A549 (cell line): ENCODE data around the gene RELL1. TPM values are rescaled to one million over a fixed set of nuclear protein-coding genes. Genes with fewer than 3 reads are reported as not detected.

ENCODE experiments used
- ATAC-seq, 2 experiments: fragments of 200-7000 bp in 1 of 2; fragments of >200 bp in 1 of 2; cut with Nextera tagmentation in 1 of 2; cut with Tn5 transposase in 1 of 2; 3 replicates each; pipeline versions ENCODE4 v1.8.0 to v1.9.1; 2018 to 2020; ENCODE audit warnings: mild to moderate bottlenecking in 1 of 2, moderate library complexity in 1 of 2
- CTCF ChIA-PET: fragments of 300-600 bp; sonication (Branson Sonifier 250); formaldehyde crosslinking; extraction: SDS; loops from one replicate; lab custom pipeline; 2021; ENCODE audit warnings: antibody characterized with exemption, inconsistent platforms; lab: Yijun Ruan, JAX
- POLR2A ChIA-PET: fragments of 350-600 bp; formaldehyde crosslinking; extraction: SDS; loops from one replicate; lab custom pipeline; 2021; ENCODE audit warnings: antibody characterized with exemption, inconsistent platforms; lab: Yijun Ruan, JAX
- DNase-seq, 2 experiments: peaks; one replicate each; pipeline versions ENCODE4 v3.0.0 to v3.0.0-alpha.2; 2011 to 2016; ENCODE audit warnings: low read depth in 1 of 2, low spot score in 1 of 2
- FAIRE-seq: peaks from 2 replicates; lab custom pipeline; 2011; peaks lifted over from hg19 to GRCh38; lab: Jason Lieb, UNC
- H3K27ac ChIP-seq, 2 experiments: fragments of >200 bp; sonication (Bioruptor Twin); formaldehyde crosslinking; 3 replicates each; pipeline ENCODE4 v1.5.1; 2016 to 2017
- H3K4me1 ChIP-seq: fragments of >200 bp; sonication (Bioruptor Twin); formaldehyde crosslinking; 3 replicates; pipeline ENCODE4 v1.6.1; 2016
- H3K4me2 ChIP-seq: fragments of >200 bp; sonication (Bioruptor Twin); formaldehyde crosslinking; 3 replicates; pipeline ENCODE4 v1.6.1; 2016
- H3K4me3 ChIP-seq: fragments of >200 bp; sonication (Bioruptor Twin); formaldehyde crosslinking; 3 replicates; pipeline ENCODE4 v1.5.1; 2016
- H3K9me3 ChIP-seq: fragments of >200 bp; sonication (Bioruptor Twin); formaldehyde crosslinking; 3 replicates; pipeline ENCODE4 v1.6.1; 2016
- CBX8 ChIP-seq: fragments of 200-600 bp; sonication (generic); IDR thresholded peaks from 2 replicates; pipeline ENCODE4 v1.6.1; 2016
- CEBPB ChIP-seq, 2 experiments: fragments of >200 bp in 1 of 2; sonication (Bioruptor Twin) in 1 of 2; formaldehyde crosslinking in 1 of 2; IDR thresholded peaks; 2 replicates each; pipeline ENCODE4 v1.6.1; 2012 to 2016
- CHD2 ChIP-seq: fragments of 150-350 bp; IDR thresholded peaks from 2 replicates; pipeline ENCODE4 v1.6.1; 2014; ENCODE audit warnings: low read length; ENCODE audit not compliant: partially characterized antibody
- EP300 ChIP-seq, 2 experiments: fragments of >200 bp; sonication (Bioruptor Twin); formaldehyde crosslinking; IDR thresholded peaks; 2 replicates in 1 of 2; 3 replicates in 1 of 2; pipeline ENCODE4 v1.6.1; 2016 to 2017
- FOXS1 ChIP-seq: fragments of 250-450 bp; sonication (Bioruptor Pico); IDR thresholded peaks from 2 replicates; pipeline ENCODE4 v1.5.0; 2020; ENCODE audit warnings: mild to moderate bottlenecking, moderate library complexity
- GATA3 ChIP-seq: IDR thresholded peaks from 2 replicates; pipeline ENCODE4 v1.6.1; 2012; ENCODE audit warnings: borderline replicate concordance
- HDAC2 ChIP-seq: fragments of 200-600 bp; sonication (generic); IDR thresholded peaks from 2 replicates; pipeline ENCODE4 v1.6.1; 2016
- HOXB13 ChIP-seq: fragments of 250-450 bp; sonication (Bioruptor Pico); IDR thresholded peaks from 2 replicates; pipeline ENCODE4 v1.5.0; 2020; ENCODE audit warnings: low read depth, mild to moderate bottlenecking, moderate library complexity
- HOXB5 ChIP-seq: fragments of 250-450 bp; sonication (Bioruptor Pico); IDR thresholded peaks from 2 replicates; pipeline ENCODE4 v1.5.0; 2020; ENCODE audit warnings: mild to moderate bottlenecking, moderate library complexity
- JUN ChIP-seq, 2 experiments: fragments of >200 bp; sonication (Bioruptor Twin); formaldehyde crosslinking; IDR thresholded peaks; 2 replicates in 1 of 2; 3 replicates in 1 of 2; pipeline ENCODE4 v1.6.1; 2016 to 2017
- KDM1A ChIP-seq: fragments of 200-600 bp; sonication (generic); IDR thresholded peaks from 2 replicates; pipeline ENCODE4 v1.6.1; 2016; ENCODE audit warnings: low read depth, mild to moderate bottlenecking
- MAFK ChIP-seq: fragments of 450-650 bp; IDR thresholded peaks from 2 replicates; pipeline ENCODE4 v1.6.1; 2014; ENCODE audit not compliant: partially characterized antibody
- NR3C1 ChIP-seq: fragments of >200 bp; sonication (Bioruptor Twin); formaldehyde crosslinking; IDR thresholded peaks from 3 replicates; pipeline ENCODE4 v1.6.1; 2017
- POLR2AphosphoS2 ChIP-seq: conservative IDR thresholded peaks from 2 replicates; pipeline ENCODE4 v1.6.1; 2012; ENCODE audit warnings: low read length, improper control_type of control experiment, inconsistent platforms
- RFX5 ChIP-seq: fragments of 450-650 bp; IDR thresholded peaks from 2 replicates; pipeline ENCODE4 v1.7.1; 2014; ENCODE audit warnings: antibody characterized with exemption, mild to moderate bottlenecking, moderate library complexity
- ZSCAN20 ChIP-seq: fragments of 250-450 bp; sonication (Bioruptor Pico); IDR thresholded peaks from 2 replicates; pipeline ENCODE4 v1.8.0; 2022; ENCODE audit warnings: mild to moderate bottlenecking, moderate library complexity
- WGBS: methylation state at CpG from one replicate; pipeline ENCODE4 v1.1.6; 2017; ENCODE audit errors: missing lambda C conversion rate; 5-methylcytosine and 5-hydroxymethylcytosine counted together
- polyA plus RNA-seq, 4 experiments: library from polyadenylated mRNA; depleted of rRNA in 3 of 4; stranded (reverse); fragments of >200 nt; fragmentation: RNase III in 1 of 4; extraction: RNeasy Plus Mini Kit Qiagen cat#74134 plus additional on column Dnase treatment in 1 of 4; gene quantifications; 2 replicates in 3 of 4; 3 replicates in 1 of 4; pipeline ENCODE4 v1.2.3, GENCODE V29; 2011 to 2017
- TF ChIP-seq, protein P1 (sequence below): fragments of 250-450 bp; sonication (Bioruptor Pico); IDR thresholded peaks from 2 replicates; pipeline ENCODE4 v1.5.0; 2021; ENCODE audit warnings: mild to moderate bottlenecking, moderate library complexity, borderline replicate concordance
- TF ChIP-seq, protein P2 (sequence below): fragments of 450-650 bp; IDR thresholded peaks from 2 replicates; pipeline ENCODE4 v1.6.1; 2014; ENCODE audit warnings: antibody characterized with exemption
- TF ChIP-seq, protein P3 (sequence below): fragments of 200-600 bp; sonication (generic); IDR thresholded peaks from 2 replicates; pipeline ENCODE4 v1.6.1; 2016; ENCODE audit warnings: antibody characterized with exemption, mild to moderate bottlenecking, moderate library complexity
- TF ChIP-seq, protein P4 (sequence below): fragments of 250-450 bp; sonication (Bioruptor Pico); IDR thresholded peaks from 2 replicates; pipeline ENCODE4 v1.5.0; 2020; ENCODE audit warnings: low read depth, mild to moderate bottlenecking, moderate library complexity
- TF ChIP-seq, protein P5 (sequence below): fragments of >200 bp; sonication (Bioruptor Twin); formaldehyde crosslinking; IDR thresholded peaks from 2 replicates; pipeline ENCODE4 v1.6.1; 2016

RELL1 gene
- polyA plus RNA-seq, 2 of the 4 experiments (the other 2 are of a cell fraction), result 5.0 to 9.6 TPM

DNA sequence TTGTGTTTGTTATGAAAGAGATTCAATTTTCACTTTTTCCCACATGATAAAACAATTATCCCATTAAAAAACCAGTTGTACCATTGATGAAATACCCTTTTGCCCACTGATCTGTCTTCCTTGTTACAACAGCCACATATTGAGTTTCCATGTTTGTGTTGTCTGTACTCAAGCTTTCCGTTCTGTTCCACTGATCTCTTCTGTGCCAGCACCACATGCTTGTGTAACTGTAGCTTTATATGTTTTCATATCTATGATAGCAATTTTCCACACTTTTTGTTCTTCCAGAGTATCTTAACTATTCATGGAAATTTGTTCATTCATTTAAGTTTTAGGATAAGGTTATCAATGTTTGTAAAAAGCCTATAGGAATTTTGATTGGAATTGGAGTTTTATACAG, 24.3 kb upstream of the RELL1 start:
- Histone ChIP-seq H3K4me3 (no peak overlapping the region), H3K4me2 (no peak overlapping the region), H3K27ac (no peak overlapping the region), H3K9me3 (no peaks in the 10 kb centered on the region), H3K4me1 (no peaks in the 10 kb centered on the region)
- TF ChIP-seq NR3C1 (no peak), POLR2AphosphoS2 (no peak), GATA3 (no peak), HDAC2 (no peak)
- TF ChIP-seq, protein P1, sequence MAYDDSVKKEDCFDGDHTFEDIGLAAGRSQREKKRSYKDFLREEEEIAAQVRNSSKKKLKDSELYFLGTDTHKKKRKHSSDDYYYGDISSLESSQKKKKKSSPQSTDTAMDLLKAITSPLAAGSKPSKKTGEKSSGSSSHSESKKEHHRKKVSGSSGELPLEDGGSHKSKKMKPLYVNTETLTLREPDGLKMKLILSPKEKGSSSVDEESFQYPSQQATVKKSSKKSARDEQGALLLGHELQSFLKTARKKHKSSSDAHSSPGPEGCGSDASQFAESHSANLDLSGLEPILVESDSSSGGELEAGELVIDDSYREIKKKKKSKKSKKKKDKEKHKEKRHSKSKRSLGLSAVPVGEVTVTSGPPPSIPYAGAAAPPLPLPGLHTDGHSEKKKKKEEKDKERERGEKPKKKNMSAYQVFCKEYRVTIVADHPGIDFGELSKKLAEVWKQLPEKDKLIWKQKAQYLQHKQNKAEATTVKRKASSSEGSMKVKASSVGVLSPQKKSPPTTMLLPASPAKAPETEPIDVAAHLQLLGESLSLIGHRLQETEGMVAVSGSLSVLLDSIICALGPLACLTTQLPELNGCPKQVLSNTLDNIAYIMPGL (CRISPR knock-in tag), result no peak
- DNase-seq, result no peak
- CTCF ChIA-PET, result no interaction called here
- POLR2A ChIA-PET, result no interaction called here
- ATAC-seq, result no peak
- no peak for FAIRE-seq
- WGBS, result 67% methylated on average over 1 of the region's 1 CpG

DNA sequence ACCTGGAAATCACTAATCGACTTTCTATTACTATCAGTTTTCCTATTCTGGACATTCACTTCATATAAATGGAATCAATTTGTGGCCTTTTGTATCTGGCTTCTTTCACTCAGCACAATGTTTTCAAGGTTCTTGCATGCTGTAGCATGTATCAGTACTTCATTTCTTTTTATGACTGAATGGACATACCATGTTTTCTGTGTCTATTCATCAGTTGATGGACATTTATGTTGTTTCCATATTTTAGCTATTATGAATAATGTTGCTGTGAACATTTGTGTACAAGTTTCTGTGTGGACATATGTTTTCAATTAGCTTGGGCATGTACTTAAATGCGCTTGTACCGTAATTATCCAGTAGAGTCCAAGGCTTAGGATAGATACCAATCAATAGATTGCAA, 19.9 kb upstream of the RELL1 start:
- no peak for ATAC-seq
- no peak overlapping the region for H3K27ac ChIP-seq
- no peaks in the 10 kb centered on the region for H3K9me3 ChIP-seq
- FAIRE-seq, result no peak
- WGBS, result 67% methylated on average over 3 of the region's 3 CpGs
- TF ChIP-seq, protein P2, sequence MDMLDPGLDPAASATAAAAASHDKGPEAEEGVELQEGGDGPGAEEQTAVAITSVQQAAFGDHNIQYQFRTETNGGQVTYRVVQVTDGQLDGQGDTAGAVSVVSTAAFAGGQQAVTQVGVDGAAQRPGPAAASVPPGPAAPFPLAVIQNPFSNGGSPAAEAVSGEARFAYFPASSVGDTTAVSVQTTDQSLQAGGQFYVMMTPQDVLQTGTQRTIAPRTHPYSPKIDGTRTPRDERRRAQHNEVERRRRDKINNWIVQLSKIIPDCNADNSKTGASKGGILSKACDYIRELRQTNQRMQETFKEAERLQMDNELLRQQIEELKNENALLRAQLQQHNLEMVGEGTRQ, result no peak
- TF ChIP-seq, protein P1 (CRISPR knock-in tag), result no peak
- TF ChIP-seq EP300 (IDR thresholded peaks at IDR 0.05), result no peak
- no peak for TF ChIP-seq POLR2AphosphoS2
- no peak for TF ChIP-seq HOXB5 (CRISPR knock-in tag)
- TF ChIP-seq CHD2, result no peak
- TF ChIP-seq FOXS1 (CRISPR knock-in tag), result no peak
- TF ChIP-seq, protein P3, sequence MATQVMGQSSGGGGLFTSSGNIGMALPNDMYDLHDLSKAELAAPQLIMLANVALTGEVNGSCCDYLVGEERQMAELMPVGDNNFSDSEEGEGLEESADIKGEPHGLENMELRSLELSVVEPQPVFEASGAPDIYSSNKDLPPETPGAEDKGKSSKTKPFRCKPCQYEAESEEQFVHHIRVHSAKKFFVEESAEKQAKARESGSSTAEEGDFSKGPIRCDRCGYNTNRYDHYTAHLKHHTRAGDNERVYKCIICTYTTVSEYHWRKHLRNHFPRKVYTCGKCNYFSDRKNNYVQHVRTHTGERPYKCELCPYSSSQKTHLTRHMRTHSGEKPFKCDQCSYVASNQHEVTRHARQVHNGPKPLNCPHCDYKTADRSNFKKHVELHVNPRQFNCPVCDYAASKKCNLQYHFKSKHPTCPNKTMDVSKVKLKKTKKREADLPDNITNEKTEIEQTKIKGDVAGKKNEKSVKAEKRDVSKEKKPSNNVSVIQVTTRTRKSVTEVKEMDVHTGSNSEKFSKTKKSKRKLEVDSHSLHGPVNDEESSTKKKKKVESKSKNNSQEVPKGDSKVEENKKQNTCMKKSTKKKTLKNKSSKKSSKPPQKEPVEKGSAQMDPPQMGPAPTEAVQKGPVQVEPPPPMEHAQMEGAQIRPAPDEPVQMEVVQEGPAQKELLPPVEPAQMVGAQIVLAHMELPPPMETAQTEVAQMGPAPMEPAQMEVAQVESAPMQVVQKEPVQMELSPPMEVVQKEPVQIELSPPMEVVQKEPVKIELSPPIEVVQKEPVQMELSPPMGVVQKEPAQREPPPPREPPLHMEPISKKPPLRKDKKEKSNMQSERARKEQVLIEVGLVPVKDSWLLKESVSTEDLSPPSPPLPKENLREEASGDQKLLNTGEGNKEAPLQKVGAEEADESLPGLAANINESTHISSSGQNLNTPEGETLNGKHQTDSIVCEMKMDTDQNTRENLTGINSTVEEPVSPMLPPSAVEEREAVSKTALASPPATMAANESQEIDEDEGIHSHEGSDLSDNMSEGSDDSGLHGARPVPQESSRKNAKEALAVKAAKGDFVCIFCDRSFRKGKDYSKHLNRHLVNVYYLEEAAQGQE, result no peak
- CTCF ChIA-PET, result no interaction called here
- H3K4me2 ChIP-seq, result no peak overlapping the region
- H3K4me1 ChIP-seq, result no peaks in the 10 kb centered on the region
- POLR2A ChIA-PET, result no interaction called here
- no peak for DNase-seq
- no peak overlapping the region for H3K4me3 ChIP-seq

DNA sequence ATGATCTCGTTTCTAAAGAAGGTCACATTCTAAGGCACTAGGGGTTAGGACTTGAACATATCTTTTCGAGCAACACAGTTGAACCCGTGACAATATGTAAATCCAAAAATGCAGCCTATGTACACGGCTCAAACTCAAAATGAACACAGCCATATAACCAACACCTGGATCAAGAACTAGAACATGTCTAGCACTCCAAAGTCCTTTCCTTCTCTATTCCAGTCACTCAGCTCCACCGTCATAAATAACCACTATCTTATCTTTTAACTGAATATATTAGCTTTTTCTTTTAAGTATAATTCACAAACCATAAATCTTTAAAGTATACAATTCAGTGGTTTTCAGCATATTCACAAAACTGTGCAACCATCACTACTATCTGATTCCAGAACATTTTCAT, 19.4 kb upstream of the RELL1 start:
- Histone ChIP-seq H3K27ac (no peak overlapping the region), H3K9me3 (no peaks in the 10 kb centered on the region), H3K4me1 (no peaks in the 10 kb centered on the region), H3K4me3 (no peak overlapping the region), H3K4me2 (no peak overlapping the region)
- 45% methylated on average over 5 of the region's 5 CpGs for WGBS
- ChIA-PET POLR2A (no interaction called here), CTCF (no interaction called here)
- FAIRE-seq (no peak), DNase-seq (no peak), ATAC-seq (no peak)
- TF ChIP-seq, protein P1 (CRISPR knock-in tag), result no peak
- TF ChIP-seq JUN (IDR thresholded peaks at IDR 0.05) (no peak), CBX8 (no peak), KDM1A (no peak), RFX5 (no peak), HOXB13 (CRISPR knock-in tag) (no peak), ZSCAN20 (CRISPR knock-in tag) (no peak), CEBPB (IDR thresholded peaks at IDR 0.05) (no peak), EP300 (IDR thresholded peaks at IDR 0.05) (no peak), MAFK (no peak)
- TF ChIP-seq, protein P4, sequence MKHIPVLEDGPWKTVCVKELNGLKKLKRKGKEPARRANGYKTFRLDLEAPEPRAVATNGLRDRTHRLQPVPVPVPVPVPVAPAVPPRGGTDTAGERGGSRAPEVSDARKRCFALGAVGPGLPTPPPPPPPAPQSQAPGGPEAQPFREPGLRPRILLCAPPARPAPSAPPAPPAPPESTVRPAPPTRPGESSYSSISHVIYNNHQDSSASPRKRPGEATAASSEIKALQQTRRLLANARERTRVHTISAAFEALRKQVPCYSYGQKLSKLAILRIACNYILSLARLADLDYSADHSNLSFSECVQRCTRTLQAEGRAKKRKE (CRISPR knock-in tag), result no peak
- TF ChIP-seq, protein P2, result no peak
- TF ChIP-seq, protein P5, sequence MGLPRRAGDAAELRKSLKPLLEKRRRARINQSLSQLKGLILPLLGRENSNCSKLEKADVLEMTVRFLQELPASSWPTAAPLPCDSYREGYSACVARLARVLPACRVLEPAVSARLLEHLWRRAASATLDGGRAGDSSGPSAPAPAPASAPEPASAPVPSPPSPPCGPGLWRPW, result no peak
